Activated CD4-positive, alpha-beta memory T cell treated with anti-CD3 and anti-CD28 coated beads for 36 hours (primary cell): ENCODE results near the gene MYO3B. TPM values are rescaled to one million over a fixed set of nuclear protein-coding genes. Genes with fewer than 3 reads are reported as not detected.
"Not testable (repeated sequence)": the region's sequence is repeated elsewhere in the genome, so short reads cannot be mapped to it uniquely, and the experiment has no call there.

Experiments used
- CTCF ChIA-PET: fragments of 350-600 bp; sonication (Branson Sonifier 250); formaldehyde crosslinking; loops from one replicate; lab custom pipeline; 2021; ENCODE audit warnings: antibody characterized with exemption, inconsistent platforms; lab: Charles Lee
- POLR2A ChIA-PET: fragments of 350-600 bp; sonication (Branson Sonifier 250); formaldehyde crosslinking; loops from one replicate; lab custom pipeline; 2021; ENCODE audit warnings: antibody characterized with exemption; lab: Charles Lee
- DNase-seq: peaks from one replicate; pipeline ENCODE4 v3.0.0-alpha.2; 2020
- H3K27ac Mint-ChIP-seq: one replicate; pipeline ENCODE4 v1.8.0; 2021; ENCODE audit warnings: mixed read lengths
- H3K27me3 Mint-ChIP-seq: one replicate; pipeline ENCODE4 v1.8.0; 2021; ENCODE audit warnings: mixed read lengths
- H3K36me3 Mint-ChIP-seq: one replicate; pipeline ENCODE4 v1.8.0; 2021; ENCODE audit warnings: mixed read lengths
- H3K4me1 Mint-ChIP-seq: one replicate; pipeline ENCODE4 v1.8.0; 2021; ENCODE audit warnings: low read depth, mixed read lengths
- H3K4me3 Mint-ChIP-seq: one replicate; pipeline ENCODE4 v1.8.0; 2021; ENCODE audit warnings: mild to moderate bottlenecking, mixed read lengths
- H3K9me3 Mint-ChIP-seq: one replicate; pipeline ENCODE4 v1.8.0; 2021; ENCODE audit warnings: mixed read lengths
- intact Hi-C: fragments of 100-400 bp; cut with micrococcal nuclease; formaldehyde crosslinking; loops from one replicate; pipeline ENCODE4 v1.15.1; 2023
- total RNA-seq, 2 experiments: library from RNA; stranded (reverse); gene quantifications; one replicate each; pipeline ENCODE4 v1.2.3, GENCODE V29; 2021

MYO3B gene
- total RNA-seq, 2 experiments from 2014 or later = 0.48 TPM

DNA sequence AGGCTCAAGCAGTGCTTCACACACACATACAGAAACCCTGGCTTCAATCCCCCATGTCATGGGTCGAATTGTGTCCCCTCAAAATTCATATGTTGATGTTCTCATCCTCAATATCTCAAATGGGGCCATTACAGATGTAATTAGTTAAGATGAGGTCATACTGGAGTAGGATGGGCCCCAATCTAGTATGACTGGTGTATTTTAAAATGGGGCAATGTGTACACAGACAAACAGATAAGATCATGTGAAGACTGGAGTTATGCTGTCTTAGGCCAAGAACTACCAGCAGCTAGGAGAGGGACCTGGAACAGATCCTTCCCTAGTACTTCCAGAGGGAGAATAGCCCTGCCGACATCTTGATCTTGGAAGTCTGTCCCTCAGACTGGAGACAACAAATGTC is 167.7 kb downstream of the MYO3B start:
- CTCF ChIA-PET = interaction anchor here (0.5 to 1.4 kb wide), 2 partner anchors 15 to 483 kb away, joined by 3 to 4 read pairs; no protein-coding TSS in a partner anchor
- no peak overlapping the region for H3K27ac Mint-ChIP-seq
- no peak overlapping the region for H3K4me3 Mint-ChIP-seq

DNA sequence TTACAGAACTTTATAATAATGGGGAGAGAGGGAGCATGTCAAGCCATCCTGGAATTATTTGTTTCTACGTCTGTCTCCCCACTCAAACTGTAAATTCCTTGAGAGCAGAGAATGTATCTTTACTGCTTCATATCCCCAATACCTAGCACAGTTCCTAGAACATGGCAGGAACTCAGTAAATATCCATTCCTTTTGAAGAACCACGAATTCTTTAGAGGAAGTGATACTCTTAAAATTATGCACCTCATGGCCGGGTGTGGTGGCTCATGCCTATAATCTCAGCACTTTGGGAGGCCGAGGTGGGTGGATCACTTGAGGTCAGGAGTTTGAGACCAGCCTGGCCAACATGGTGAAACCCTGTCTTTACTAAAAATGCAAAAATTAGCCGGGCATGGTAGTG is 171.3 kb downstream of the MYO3B start:
- H3K27ac Mint-ChIP-seq, intact Hi-C loops, H3K4me1 Mint-ChIP-seq, CTCF ChIA-PET, H3K9me3 Mint-ChIP-seq, H3K36me3 Mint-ChIP-seq, H3K4me3 Mint-ChIP-seq, H3K27me3 Mint-ChIP-seq, DNase-seq, POLR2A ChIA-PET: not testable (repeated sequence)

More for the DNA sequence above, 167.7 kb downstream of the MYO3B start:
- no peaks in the 10 kb centered on the region for H3K9me3 Mint-ChIP-seq
- POLR2A ChIA-PET = no interaction called here
- no peaks in the 10 kb centered on the region for H3K36me3 Mint-ChIP-seq
- no peaks in the 10 kb centered on the region for H3K4me1 Mint-ChIP-seq
- intact Hi-C loops = no loop called here
- no peak for DNase-seq
- H3K27me3 Mint-ChIP-seq = peaks cover 5% of the 10 kb centered on the region

DNA sequence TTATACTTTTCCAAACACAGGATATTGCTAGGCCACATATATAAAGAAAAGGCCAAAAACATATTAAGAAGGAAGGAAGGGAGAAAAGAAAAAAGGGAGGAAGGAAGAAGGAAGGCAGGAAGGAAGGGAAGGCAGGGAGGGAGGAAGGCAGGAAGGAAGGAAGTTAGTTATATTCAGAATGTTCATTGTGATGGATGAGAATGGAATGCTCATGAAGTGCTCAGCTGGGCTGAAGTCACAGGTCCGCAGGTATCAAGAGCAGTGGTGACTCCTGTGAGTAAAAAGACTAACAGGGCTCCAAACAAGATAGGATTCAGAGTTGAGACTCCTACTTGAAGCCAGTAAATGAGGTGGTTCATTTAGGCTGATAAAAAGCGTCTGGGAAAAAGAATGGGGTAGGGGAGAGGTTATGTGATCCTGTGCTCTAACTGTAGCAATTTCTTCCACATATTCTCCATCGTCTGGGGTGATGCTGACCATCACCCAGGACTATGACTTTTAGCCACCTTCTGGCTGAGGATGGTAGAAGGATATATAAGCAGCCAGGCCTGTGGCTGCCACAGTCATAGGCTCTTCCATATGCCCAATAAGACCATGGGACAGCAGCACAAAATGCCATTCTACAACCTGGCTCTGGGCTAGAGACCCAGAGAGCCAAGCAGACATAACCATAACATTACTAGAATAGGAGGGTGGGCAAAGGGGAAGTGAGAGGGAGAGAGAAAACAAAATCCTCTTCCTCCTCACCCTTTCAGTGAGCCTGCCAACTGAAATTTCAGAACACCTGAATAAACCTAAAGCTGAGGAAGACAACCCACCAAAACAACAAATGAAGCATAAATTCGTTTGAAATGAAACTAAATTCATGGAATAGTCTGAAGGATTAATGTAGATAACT is 173.2 kb downstream of the MYO3B start:
- POLR2A ChIA-PET = no interaction called here
- H3K36me3 Mint-ChIP-seq = no peaks in the 10 kb centered on the region
- DNase-seq = no peak
- no peak overlapping the region for H3K27ac Mint-ChIP-seq
- H3K4me1 Mint-ChIP-seq = peaks cover 17% of the 10 kb centered on the region
- no peak overlapping the region for H3K4me3 Mint-ChIP-seq
- H3K27me3 Mint-ChIP-seq = peaks cover 5% of the 10 kb centered on the region
- CTCF ChIA-PET = no interaction called here
- intact Hi-C loops = no loop called here
- no peaks in the 10 kb centered on the region for H3K9me3 Mint-ChIP-seq

DNA sequence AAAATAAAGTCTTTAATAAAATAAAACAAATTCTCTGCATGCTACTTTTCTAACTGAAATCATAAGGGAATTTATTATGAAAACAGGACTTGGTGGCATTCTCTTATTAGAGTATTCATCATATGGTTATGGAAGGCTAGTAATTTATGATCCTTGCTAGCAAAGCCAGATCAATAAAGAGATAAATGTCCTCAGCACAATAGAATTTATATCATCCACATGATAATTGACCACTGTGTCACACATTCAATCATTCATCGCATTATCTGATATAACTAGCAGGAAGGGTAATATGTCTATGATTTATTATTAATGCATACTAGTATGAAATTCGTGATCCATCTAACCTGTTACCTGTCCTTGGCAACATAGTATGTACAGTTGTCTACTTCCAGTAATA is 175.8 kb downstream of the MYO3B start:
- no peak overlapping the region for H3K27ac Mint-ChIP-seq
- H3K27me3 Mint-ChIP-seq = peaks cover 5% of the 10 kb centered on the region
- H3K36me3 Mint-ChIP-seq = no peaks in the 10 kb centered on the region
- no peak overlapping the region for H3K4me3 Mint-ChIP-seq
- no peak for DNase-seq
- CTCF ChIA-PET = interaction anchor here (0.6 kb wide), 1 partner anchor 151 kb away, joined by 3 read pairs; no protein-coding TSS in a partner anchor
- POLR2A ChIA-PET = no interaction called here
- no peaks in the 10 kb centered on the region for H3K9me3 Mint-ChIP-seq
- intact Hi-C loops = no loop called here
- peaks cover 17% of the 10 kb centered on the region for H3K4me1 Mint-ChIP-seq

DNA sequence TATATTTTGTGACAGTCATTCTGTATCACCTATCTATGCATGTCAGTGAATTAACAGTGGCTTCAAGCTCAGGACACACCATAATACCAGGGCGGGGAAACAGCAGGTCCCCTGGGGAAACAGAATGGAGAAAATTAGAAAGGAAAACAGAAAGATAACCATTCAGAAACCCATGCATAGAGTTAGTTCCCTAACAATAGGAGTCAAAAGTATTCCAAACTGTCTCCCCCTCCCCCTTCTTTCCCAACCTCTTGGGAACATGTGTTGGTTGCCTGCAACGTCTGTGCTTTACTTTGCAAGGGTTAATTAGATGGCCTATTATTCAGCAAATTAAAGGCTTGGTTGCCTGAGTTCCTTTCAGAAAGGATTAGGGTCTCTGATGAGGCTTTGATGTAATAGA is 176.4 kb downstream of the MYO3B start:
- H3K4me1 Mint-ChIP-seq = peaks cover 17% of the 10 kb centered on the region
- no peaks in the 10 kb centered on the region for H3K9me3 Mint-ChIP-seq
- no peaks in the 10 kb centered on the region for H3K36me3 Mint-ChIP-seq
- intact Hi-C loops = no loop called here
- H3K4me3 Mint-ChIP-seq = no peak overlapping the region
- POLR2A ChIA-PET = no interaction called here
- H3K27ac Mint-ChIP-seq = no peak overlapping the region
- no peak for DNase-seq
- H3K27me3 Mint-ChIP-seq = peaks cover 5% of the 10 kb centered on the region
- CTCF ChIA-PET = no interaction called here

DNA sequence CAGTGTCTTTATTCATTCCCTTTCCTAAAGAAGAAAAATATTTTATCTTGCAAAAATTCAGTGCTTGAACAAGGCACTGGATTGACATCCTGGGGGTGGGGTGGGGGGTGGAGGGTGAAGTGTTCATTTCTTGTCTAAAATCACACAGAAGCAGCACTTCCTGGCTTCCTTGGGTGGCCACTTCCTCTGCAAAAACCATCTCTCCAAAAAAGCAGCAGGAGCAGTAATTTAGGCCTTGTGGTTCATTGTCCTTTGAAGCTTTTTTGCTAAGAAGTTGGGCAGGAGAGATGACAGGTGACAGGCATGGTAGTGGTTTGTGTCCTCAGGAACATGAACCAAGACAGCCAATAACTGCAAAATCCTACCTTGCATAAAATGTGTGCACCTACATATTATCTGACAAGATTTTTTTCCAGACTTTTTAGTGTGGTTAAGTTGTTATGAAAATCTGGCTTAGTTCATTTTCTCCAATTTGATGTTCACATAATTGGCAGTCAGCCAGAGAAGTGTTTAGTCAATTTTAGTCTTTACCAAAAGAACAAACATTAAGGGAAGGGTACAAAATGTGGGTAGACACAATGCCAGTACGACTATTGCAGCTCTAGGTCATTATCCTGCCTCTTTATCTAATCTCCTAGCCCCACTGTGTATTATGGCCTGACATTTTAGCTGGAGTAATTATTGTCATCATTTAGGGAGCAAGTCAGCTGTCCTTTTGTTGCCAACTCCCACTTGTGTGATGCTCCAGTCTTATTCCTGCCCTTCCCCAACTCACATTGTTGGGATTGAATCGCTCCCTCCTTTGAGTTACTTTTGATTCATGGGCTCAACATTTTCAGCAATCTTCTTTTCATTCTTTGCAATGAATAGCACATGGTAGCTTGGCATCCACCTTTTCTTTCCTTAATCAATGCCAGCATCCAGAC is 177.2 kb downstream of the MYO3B start:
- peaks cover 8% of the 10 kb centered on the region for H3K27me3 Mint-ChIP-seq
- no peak overlapping the region for H3K27ac Mint-ChIP-seq
- ChIA-PET CTCF (no interaction called here), POLR2A (no interaction called here)
- H3K4me3 Mint-ChIP-seq = no peak overlapping the region
- DNase-seq = peak; percentile 36
- peaks cover 17% of the 10 kb centered on the region for H3K4me1 Mint-ChIP-seq
- H3K36me3 Mint-ChIP-seq = no peaks in the 10 kb centered on the region
- intact Hi-C loops = no loop called here
- no peaks in the 10 kb centered on the region for H3K9me3 Mint-ChIP-seq

DNA sequence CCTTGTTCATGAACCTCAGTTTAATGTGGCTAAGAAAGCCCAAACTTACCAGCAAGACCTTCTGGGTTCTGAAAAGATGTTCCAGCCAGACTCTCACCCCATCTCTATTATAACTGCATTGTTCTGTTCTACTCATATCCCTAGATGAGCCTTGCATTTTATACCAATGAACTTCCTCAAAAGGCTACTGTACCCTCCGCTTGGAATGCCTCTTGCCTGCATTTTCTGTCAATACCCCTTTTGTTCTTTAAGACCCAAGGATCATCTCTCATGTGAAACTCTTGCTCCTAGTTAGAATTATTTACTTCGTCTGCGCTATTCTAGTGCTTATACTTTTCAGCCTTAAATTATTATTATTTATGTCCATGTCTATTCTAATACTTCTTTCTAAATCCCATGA is 181.5 kb downstream of the MYO3B start:
- Mint-ChIP-seq H3K27me3 (peaks cover 15% of the 10 kb centered on the region), H3K9me3 (no peaks in the 10 kb centered on the region), H3K4me3 (no peak overlapping the region), H3K4me1 (peaks cover 37% of the 10 kb centered on the region), H3K36me3 (no peaks in the 10 kb centered on the region), H3K27ac (no peak overlapping the region)
- ChIA-PET POLR2A (no interaction called here), CTCF (interaction anchor here (1.5 to 3.5 kb wide), 4 partner anchors 11 to 456 kb away, joined by 3 to 40 read pairs (median 11); no protein-coding TSS in a partner anchor)
- intact Hi-C loops = no loop called here
- no peak for DNase-seq

DNA sequence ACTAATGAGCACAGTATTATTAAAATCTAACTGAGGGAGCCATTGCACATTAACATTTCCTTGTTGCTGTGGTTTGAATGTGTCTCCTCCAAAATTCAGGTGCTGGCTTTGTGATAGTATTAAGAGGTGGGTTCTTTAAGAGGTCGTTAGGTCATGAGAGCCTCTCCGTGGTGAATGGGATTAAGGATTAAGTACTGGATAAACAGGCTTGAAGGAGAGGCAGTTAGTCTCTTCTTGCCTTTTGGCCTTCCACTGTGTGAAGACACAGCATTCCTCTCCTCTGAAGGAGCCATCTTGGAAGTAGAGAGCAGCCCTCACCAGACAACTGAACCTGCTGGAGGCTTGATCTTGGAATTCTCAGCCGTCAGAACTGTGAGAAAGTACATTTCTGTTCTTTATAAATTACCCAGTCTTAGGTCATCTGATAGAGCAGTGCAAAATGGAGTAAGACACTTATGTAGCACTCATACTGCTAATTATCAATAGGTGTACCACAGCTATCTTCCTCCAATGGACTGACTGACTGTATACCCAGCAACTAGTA is 182.7 kb downstream of the MYO3B start:
- Mint-ChIP-seq H3K4me3 (no peak overlapping the region), H3K27ac (no peak overlapping the region), H3K4me1 (peaks cover 25% of the 10 kb centered on the region), H3K27me3 (peaks cover 22% of the 10 kb centered on the region), H3K9me3 (no peaks in the 10 kb centered on the region), H3K36me3 (no peaks in the 10 kb centered on the region)
- intact Hi-C loops = loop anchor here (1.0 to 10.0 kb wide), 3 partner anchors 354 to 676 kb away; partner anchors contain the start of gene SP5
- CTCF ChIA-PET = interaction anchor here (0.9 to 3.5 kb wide), 18 partner anchors 10 to 513 kb away, joined by 3 to 40 read pairs (median 8); partner anchors contain the start of gene GAD1
- DNase-seq = no peak
- POLR2A ChIA-PET = interaction anchor here (0.6 kb wide), 1 partner anchor 1358 kb away, joined by 4 read pairs; no protein-coding TSS in a partner anchor

DNA sequence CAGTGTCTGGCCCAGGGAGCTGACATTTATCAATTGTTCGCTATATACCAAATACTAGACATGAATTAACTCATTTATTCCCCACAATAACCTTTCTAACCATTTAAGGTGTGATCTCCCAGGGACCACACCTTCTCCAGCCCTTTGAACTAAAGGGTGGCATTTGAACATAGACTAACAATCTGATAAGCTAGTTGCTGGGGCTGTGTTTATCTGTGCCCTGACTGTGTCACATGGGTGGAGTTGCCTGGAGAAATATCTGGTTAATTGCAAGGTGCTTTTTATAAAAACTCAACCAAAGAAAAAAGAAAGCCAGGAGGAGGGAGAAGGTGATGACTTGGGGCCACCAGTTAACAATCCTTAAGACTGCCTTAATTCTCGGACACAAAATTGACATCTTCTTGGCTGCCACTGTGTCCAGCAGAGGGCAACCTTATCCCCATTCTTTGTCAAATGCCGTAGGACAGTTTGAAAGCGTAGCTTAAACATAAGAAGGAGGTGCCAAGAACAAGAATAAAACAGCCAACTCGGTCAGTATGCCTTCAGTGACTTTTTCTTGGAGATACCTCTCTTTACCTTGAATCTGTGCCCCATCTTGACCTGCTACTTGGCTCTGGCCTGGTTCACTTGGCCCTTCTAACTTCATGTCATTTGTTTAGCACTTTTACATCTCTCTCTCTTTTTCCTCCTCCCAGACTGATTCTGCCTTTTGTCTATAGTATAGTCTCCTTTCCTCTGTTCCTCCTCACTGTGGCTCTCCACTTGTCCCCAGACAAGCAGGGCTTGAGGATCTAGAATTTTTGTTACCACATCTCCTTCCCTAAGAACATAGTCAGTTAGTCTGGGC is 183.4 kb downstream of the MYO3B start:
- POLR2A ChIA-PET = interaction anchor here (0.6 kb wide), 1 partner anchor 1358 kb away, joined by 4 read pairs; no protein-coding TSS in a partner anchor
- intact Hi-C loops = loop anchor here (1.0 to 10.0 kb wide), 3 partner anchors 353 to 677 kb away; partner anchors contain the start of gene SP5
- Mint-ChIP-seq H3K27ac (no peak overlapping the region), H3K9me3 (no peaks in the 10 kb centered on the region), H3K27me3 (peaks cover 22% of the 10 kb centered on the region), H3K36me3 (no peaks in the 10 kb centered on the region), H3K4me3 (no peak overlapping the region), H3K4me1 (peaks cover 25% of the 10 kb centered on the region)
- CTCF ChIA-PET = interaction anchor here (0.5 to 3.5 kb wide), 22 partner anchors 9 to 512 kb away, joined by 3 to 40 read pairs (median 4); partner anchors contain the start of genes GAD1 and SP5
- peak; percentile 71 for DNase-seq

DNA sequence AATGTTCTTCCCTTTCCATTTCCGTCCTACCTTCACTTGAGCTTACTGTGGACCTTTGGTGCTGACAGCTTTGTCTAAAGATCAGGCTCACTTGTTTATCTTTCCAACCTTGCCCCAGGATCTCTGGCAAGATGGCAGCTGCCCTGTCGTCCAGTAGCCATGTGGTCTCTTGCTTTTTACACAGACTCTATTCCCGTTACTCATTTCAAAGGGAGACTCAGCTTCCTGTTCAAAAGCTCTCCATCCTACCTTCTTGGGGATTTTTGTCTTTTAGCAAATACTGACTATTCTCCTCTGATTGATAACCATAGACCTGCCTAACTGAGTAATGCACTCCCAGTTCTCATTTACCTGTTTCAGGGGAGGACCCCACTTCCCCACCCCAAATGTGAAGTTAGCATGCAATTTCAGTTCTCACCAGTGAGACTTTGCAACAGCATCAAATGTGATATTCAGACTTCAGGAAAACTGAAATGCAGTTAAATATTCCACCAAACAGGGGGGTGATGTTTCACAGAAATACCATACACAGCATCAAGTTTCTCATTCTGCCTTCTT is 184.4 kb downstream of the MYO3B start:
- Mint-ChIP-seq H3K9me3 (no peaks in the 10 kb centered on the region), H3K4me3 (no peak overlapping the region), H3K4me1 (peaks cover 25% of the 10 kb centered on the region), H3K27ac (peak overlapping the region; percentile 86), H3K36me3 (no peaks in the 10 kb centered on the region), H3K27me3 (peaks cover 31% of the 10 kb centered on the region)
- POLR2A ChIA-PET = interaction anchor here (0.7 kb wide), 1 partner anchor 22 kb away, joined by 3 read pairs; no protein-coding TSS in a partner anchor
- peak; percentile 36 for DNase-seq
- intact Hi-C loops = loop anchor here (1.0 to 10.0 kb wide), 6 partner anchors 46 to 678 kb away; partner anchors contain the start of genes ERICH2, GAD1 and SP5
- CTCF ChIA-PET = interaction anchor here (0.7 to 3.5 kb wide), 14 partner anchors 8 to 566 kb away, joined by 3 to 40 read pairs (median 9); partner anchors contain the start of genes GAD1 and GORASP2
